Measurements from ENCODE around the gene EBPL.
"Not testable (repeated sequence)": the region's sequence is repeated elsewhere in the genome, so short reads cannot be mapped to it uniquely, and the experiment has no call there.

Gene EBPL

GRCh38 chr13:49632156-49632555, 59.1 kb downstream of the EBPL start:
- DNase-seq, result no peak

GRCh38 chr13:49630580-49630979, 60.7 kb downstream of the EBPL start:
- DNase-seq, result no peak

- DNase-seq, result no peak
Measured at GRCh38 chr13:49629947-49630346, 61.3 kb downstream of the EBPL start.

GRCh38 chr13:49629196-49629938, 61.9 kb downstream of the EBPL start:
- DNase-seq, result peak in 2 of 3 donors; percentile 26 to 37

- DNase-seq, result peak; percentile 83 to 91 (median 85)
Measured at GRCh38 chr13:49627831-49628652, 63.2 kb downstream of the EBPL start, which contains the start of gene ARL11. Gene ARL11, plus strand, starts transcription at chr13:49628507. Its CDS starts 1,941 bp downstream, at chr13:49630448.

- peak; percentile 44 to 71 (median 62) for DNase-seq
Measured at GRCh38 chr13:49625392-49626079, 65.8 kb downstream of the EBPL start.

- no peak for DNase-seq
Measured at GRCh38 chr13:49624229-49624628, 67.1 kb downstream of the EBPL start.

GRCh38 chr13:49622174-49622946, 68.9 kb downstream of the EBPL start:
- no peak for DNase-seq

GRCh38 chr13:49620170-49620621, 71.1 kb downstream of the EBPL start:
- no peak for DNase-seq

- DNase-seq, result no peak
Measured at GRCh38 chr13:49616676-49617065, 74.6 kb downstream of the EBPL start.

GRCh38 chr13:49615836-49616675, 75.2 kb downstream of the EBPL start:
- peak in 1 of 3 donors; percentile 54 for DNase-seq

GRCh38 chr13:49612042-49612441, 79.2 kb downstream of the EBPL start:
- DNase-seq, result not testable (repeated sequence)
